Testis (tissue), 2 donors: ENCODE results near the gene GATB.

ENCODE experiments used
- CTCF ChIP-seq, 3 experiments: fragments of 450-650 bp in 2 of 3; fragments of 200-600 bp in 1 of 3; sonication (generic) in 1 of 3; IDR thresholded peaks; one replicate each; pipeline ENCODE4 v1.5.1; 2016 to 2019; ENCODE audit warnings: antibody characterized with exemption in 3 of 3, mild to moderate bottlenecking in 2 of 3, moderate library complexity in 1 of 3
- POLR2A ChIP-seq: fragments of 450-650 bp; IDR thresholded peaks from one replicate; pipeline ENCODE4 v1.6.1; 2017; ENCODE audit warnings: antibody characterized with exemption, mild to moderate bottlenecking, moderate library complexity

GRCh38 chr4:151743128-151743854 lies 17.5 kb downstream of the GATB start:
- no peak for TF ChIP-seq POLR2A
- TF ChIP-seq CTCF (IDR thresholded peaks at IDR 0.05): no peak
